K562 (cell line): ENCODE data around the gene DHX57. TPM values are rescaled to one million over a fixed set of nuclear protein-coding genes. Genes with fewer than 3 reads are reported as not detected.
A peak's percentile ranks its signal among the peaks of the same experiment; 100 is the strongest.

Experiments used
- ATAC-seq: fragments of 200-7000 bp; cut with Tn5 transposase; 3 replicates; pipeline ENCODE4 v1.9.1; 2020; ENCODE audit warnings: moderate library complexity
- BruUV-seq: library from RNA; stranded (reverse); fragments of 400-500 nt; replicated peaks from 2 replicates; lab custom pipeline; 2021; lab: Mats Ljungman, UMichigan
- CTCF ChIA-PET: fragments of 300-600 bp; formaldehyde crosslinking; extraction: SDS; loops from one replicate; lab custom pipeline; 2021; ENCODE audit warnings: low intra/inter-chr PET ratio; lab: Yijun Ruan, JAX
- POLR2A ChIA-PET: fragments of 300-600, 350-650 bp; sonication (Branson Sonifier 250); formaldehyde crosslinking; extraction: SDS; loops from one replicate; lab custom pipeline; 2021; ENCODE audit warnings: antibody characterized with exemption, inconsistent platforms; lab: Yijun Ruan, JAX
- DNase-seq, 4 experiments: peaks; one replicate each; pipeline versions ENCODE4 v3.0.0 to v3.0.0-alpha.2; 2011 to 2018; ENCODE audit warnings: low spot score in 3 of 4, mixed read lengths in 3 of 4; ENCODE audit errors: extremely low read depth in 1 of 4
- FAIRE-seq: peaks from 2 replicates; lab custom pipeline; 2011; peaks lifted over from hg19 to GRCh38; lab: Jason Lieb, UNC
- H2AFZ ChIP-seq: 2 replicates; pipeline ENCODE4 v1.6.0; 2011; ENCODE audit warnings: low read depth, low read length, control low read depth, inconsistent platforms
- H3K27ac ChIP-seq: fragments of 200-600 bp; 3 replicates; pipeline ENCODE4 v1.8.0; 2011; ENCODE audit warnings: low read depth, mild to moderate bottlenecking, control low read depth, inconsistent platforms, low read length, moderate library complexity, mixed read lengths; ENCODE audit errors: extremely low read depth
- H3K27me3 ChIP-seq, 2 experiments: fragments of 300-600 bp in 1 of 2; 2 replicates in 1 of 2; 3 replicates in 1 of 2; pipeline versions ENCODE4 v1.6.0 to v1.8.0; 2011; ENCODE audit warnings: inconsistent platforms in 2 of 2, low read length in 2 of 2, mild to moderate bottlenecking in 1 of 2, mixed read lengths in 1 of 2, moderate library complexity in 1 of 2; ENCODE audit not compliant: control insufficient read depth in 2 of 2, insufficient read depth in 2 of 2
- H3K36me3 ChIP-seq: fragments of 300-600 bp; 3 replicates; pipeline ENCODE4 v1.8.0; 2011; ENCODE audit warnings: mild to moderate bottlenecking, low read length, inconsistent platforms; ENCODE audit not compliant: control insufficient read depth, insufficient read depth
- H3K4me1 ChIP-seq, 2 experiments: fragments of 200-600 bp in 1 of 2; replicated peaks in 1 of 2; 2 replicates in 1 of 2; 3 replicates in 1 of 2; pipeline versions ENCODE4 v1.5.1 to v1.8.0; 2011; ENCODE audit warnings: inconsistent platforms in 2 of 2, low read length in 2 of 2, mild to moderate bottlenecking in 1 of 2, mixed read lengths in 1 of 2, moderate library complexity in 1 of 2; ENCODE audit not compliant: control insufficient read depth in 2 of 2, insufficient read depth in 2 of 2
- H3K4me2 ChIP-seq: 2 replicates; pipeline ENCODE4 v1.6.1; 2011; ENCODE audit warnings: low read length, control low read depth, inconsistent platforms, mixed read lengths; ENCODE audit not compliant: insufficient read depth
- H3K4me3 ChIP-seq: fragments of 200-600 bp; sonication (generic), shearing (Covaris generic); 2 replicates; pipeline ENCODE4 v1.5.1; 2016; ENCODE audit warnings: control low read depth, inconsistent platforms
- H3K79me2 ChIP-seq: fragments of 200-600 bp; 3 replicates; pipeline ENCODE4 v1.8.0; 2011; ENCODE audit warnings: low read length, inconsistent platforms; ENCODE audit not compliant: control insufficient read depth, insufficient read depth
- H3K9ac ChIP-seq, 2 experiments: 2 replicates each; pipeline versions ENCODE4 v1.6.0 to v1.6.1; 2011; ENCODE audit warnings: low read depth in 2 of 2, low read length in 2 of 2, control low read depth in 1 of 2, inconsistent platforms in 1 of 2, mild to moderate bottlenecking in 1 of 2, mixed read lengths in 1 of 2; ENCODE audit not compliant: insufficient read depth in 1 of 2
- H3K9me1 ChIP-seq: one replicate; pipeline ENCODE4 v1.6.0; 2011; ENCODE audit warnings: inconsistent platforms, mild to moderate bottlenecking, low read length, moderate library complexity; ENCODE audit not compliant: control insufficient read depth, insufficient read depth
- H3K9me3 ChIP-seq: replicated peaks from 2 replicates; pipeline ENCODE4 v1.5.1; 2011; ENCODE audit warnings: low read depth, low read length, inconsistent platforms; ENCODE audit not compliant: control insufficient read depth, insufficient read depth
- H4K20me1 ChIP-seq: replicated peaks from 2 replicates; pipeline ENCODE4 v1.6.1; 2011; ENCODE audit warnings: low read length, inconsistent platforms, mixed read lengths; ENCODE audit not compliant: control insufficient read depth, insufficient read depth
- BRD9 ChIP-seq: fragments of 450-650 bp; IDR thresholded peaks from 2 replicates; pipeline ENCODE4 v1.6.1; 2018; ENCODE audit warnings: low read depth; ENCODE audit not compliant: partially characterized antibody
- CBX2 ChIP-seq: fragments of 200-600 bp; sonication (generic); IDR thresholded peaks from one replicate; pipeline ENCODE4 v1.6.1; 2012; ENCODE audit warnings: mild to moderate bottlenecking, low read length, inconsistent platforms; ENCODE audit not compliant: insufficient read depth, poor library complexity, severe bottlenecking
- ETS2 ChIP-seq: IDR thresholded peaks from 2 replicates; pipeline ENCODE4 v1.6.1; 2016; ENCODE audit warnings: borderline replicate concordance, missing genetic modification characterization, mild to moderate bottlenecking, moderate library complexity, missing compliant biosample characterization; ENCODE audit not compliant: poor library complexity, severe bottlenecking
- HDGF ChIP-seq: fragments of 450-650 bp; IDR thresholded peaks from 2 replicates; pipeline ENCODE4 v1.6.1; 2016
- KLF13 ChIP-seq: fragments of 450-650 bp; IDR thresholded peaks from 2 replicates; pipeline ENCODE4 v1.6.1; 2016; ENCODE audit warnings: missing genetic modification characterization, low read depth, mild to moderate bottlenecking, missing compliant biosample characterization, moderate library complexity, borderline replicate concordance
- NELFE ChIP-seq: IDR thresholded peaks from 2 replicates; pipeline ENCODE4 v1.6.1; 2011; ENCODE audit warnings: mild to moderate bottlenecking; ENCODE audit not compliant: insufficient read depth, insufficient read length
- NONO ChIP-seq, 2 experiments: fragments of 200-400 bp in 1 of 2; fragments of 450-650 bp in 1 of 2; formaldehyde crosslinking in 1 of 2; IDR thresholded peaks; 2 replicates each; pipeline ENCODE4 v1.6.1; 2017; ENCODE audit warnings: low read depth in 2 of 2, mild to moderate bottlenecking in 2 of 2, moderate library complexity in 2 of 2, low read length in 1 of 2
- POLR2AphosphoS5 ChIP-seq: IDR thresholded peaks from 2 replicates; pipeline ENCODE4 v1.6.1; 2011; ENCODE audit warnings: mild to moderate bottlenecking, low read depth, low read length, moderate library complexity; ENCODE audit not compliant: control insufficient read depth, insufficient read depth
- RBM25 ChIP-seq: fragments of 200-400 bp; formaldehyde crosslinking; IDR thresholded peaks from 2 replicates; pipeline ENCODE4 v1.6.1; 2018; ENCODE audit warnings: low read length, low read depth, moderate library complexity; ENCODE audit not compliant: severe bottlenecking
- SNAPC5 ChIP-seq: fragments of 250-450 bp; sonication (Bioruptor Pico); IDR thresholded peaks from 2 replicates; pipeline ENCODE4 v1.8.0; 2021; ENCODE audit warnings: moderate library complexity, mild to moderate bottlenecking, inconsistent platforms
- SNRNP70 ChIP-seq: fragments of 200-400 bp; formaldehyde crosslinking; optimal IDR thresholded peaks from 2 replicates; pipeline ENCODE3; 2017; ENCODE audit warnings: low read depth, low read length
- TCF7 ChIP-seq: sonication (generic); IDR thresholded peaks from 2 replicates; pipeline ENCODE4 v1.6.1; 2016; ENCODE audit warnings: antibody characterized with exemption, borderline replicate concordance
- TRIM25 ChIP-seq: fragments of 450-650 bp; IDR thresholded peaks from 2 replicates; pipeline ENCODE4 v1.7.0; 2016; ENCODE audit warnings: borderline replicate concordance
- TRIM28 ChIP-seq: fragments of 450-650 bp; IDR thresholded peaks from 2 replicates; pipeline ENCODE4 v1.6.1; 2017
- ZEB2 ChIP-seq: fragments of 450-650 bp; IDR thresholded peaks from 2 replicates; pipeline ENCODE4 v1.6.1; 2016
- ZNF511 ChIP-seq: sonication (generic); formaldehyde crosslinking; IDR thresholded peaks from 2 replicates; pipeline ENCODE4 v1.8.0; 2022; ENCODE audit warnings: mild to moderate bottlenecking, missing genetic modification reagents
- ZNF583 ChIP-seq: fragments of 250-450 bp; sonication (Bioruptor Pico); IDR thresholded peaks from 2 replicates; pipeline ENCODE4 v1.4.0; 2020
- WGBS: fragments of 100-300 bp; shearing (Covaris generic); methylation state at CpG from one replicate; pipeline ENCODE4 v1.1.6; 2016; ENCODE audit warnings: low coverage, mixed read lengths; ENCODE audit not compliant: insufficient coverage; ENCODE audit errors: missing lambda C conversion rate; 5-methylcytosine and 5-hydroxymethylcytosine counted together
- in situ Hi-C: fragments of 300-500 bp; cut with MboI; formaldehyde crosslinking; loops from 4 replicates; pipeline ENCODE4 v1.15.0; 2018; ENCODE audit warnings: inconsistent platforms, mixed read lengths
- intact Hi-C: fragments of 100-400 bp; cut with micrococcal nuclease; formaldehyde crosslinking; loops from 2 replicates; pipeline ENCODE4 v1.14.2; 2022
- polyA plus RNA-seq, 8 experiments: library from polyadenylated mRNA; depleted of rRNA in 4 of 8; stranded (reverse) in 5 of 8; unstranded in 3 of 8; fragments of >200 nt; fragmentation: Nextera tagmentation in 2 of 8; fragmentation: Illumina TruSeq in 1 of 8; extraction: Ambion mirVana in 2 of 8; extraction: Trizol in 1 of 8; gene quantifications; 2 replicates each; pipeline versions ENCODE4 v1.2.1 to v1.2.3, GENCODE V29; 2011 to 2014; ENCODE audit warnings: inconsistent platforms in 1 of 8, missing spikeins in 1 of 8
- total RNA-seq, 7 experiments: library from RNA; depleted of rRNA in 6 of 7; stranded (reverse); fragments of >200 nt in 6 of 7; fragmentation: Illumina TruSeq in 2 of 7; extraction: Trizol in 2 of 7; gene quantifications; 2 replicates each; pipeline versions ENCODE4 v1.2.1 to v1.2.3, GENCODE V29; 2011 to 2021; ENCODE audit warnings: low replicate concordance in 1 of 7

DHX57 gene
- total and polyA plus RNA-seq, 9 of the 15 experiments (the other 6 are each of a cell fraction or from before 2014, with no cell fraction given), result 7.4 to 23.6 (median 17.9) TPM

GRCh38 chr2:38754049-38754448 is 121.7 kb downstream of the DHX57 start (continued):
- no peak for TF ChIP-seq ETS2 (tag)
- TF ChIP-seq RBM25, result no peak
- no peak for TF ChIP-seq SNRNP70
- no peak for TF ChIP-seq POLR2AphosphoS5
- TF ChIP-seq ZNF583, result no peak
- no peak for TF ChIP-seq ZEB2
- TF ChIP-seq, all 486 proteins: peak for 0

- peak overlapping the region; percentile 98 for H3K4me2 ChIP-seq
- DNase-seq (peak in 3 of 4 experiments; percentile 20 to 68 (median 57)), FAIRE-seq (peak; percentile 11), ATAC-seq (peak; percentile 32)
- no peaks in the 10 kb centered on the region for H3K9me3 ChIP-seq
- in situ Hi-C loops (no loop called here), intact Hi-C loops (loop anchor here (1.0 to 5.0 kb wide), 4 partner anchors 26 to 370 kb away; partner anchors contain the start of genes GEMIN6 and SOS1)
- 5% methylated on average over 18 of the region's 18 CpGs for WGBS
- TSS peak; percentile 86 for BruUV-seq
- H3K4me3 ChIP-seq, result peak overlapping the region; percentile 82
- peak overlapping the region; percentile 99 for H3K27ac ChIP-seq
- POLR2A ChIA-PET, result interaction anchor here (0.6 to 3.7 kb wide), 103 partner anchors 10 to 987 kb away, joined by 3 to 107 read pairs (median 5); partner anchors contain the start of genes ATL2, DHX57, GALM and GEMIN6
- peaks cover 0 to 26% of the 10 kb centered on the region in 2 experiments; a peak in 3 of 5 replicates for H3K4me1 ChIP-seq
- H3K9me1 ChIP-seq, result no peaks in the 10 kb centered on the region
- peak overlapping the region; percentile 93 for H2AFZ ChIP-seq
- H3K27me3 ChIP-seq, result no peaks in the 10 kb centered on the region
- peaks cover 27% of the 10 kb centered on the region for H4K20me1 ChIP-seq
- CTCF ChIA-PET, result interaction anchor here (0.5 kb wide), 1 partner anchor 11 kb away, joined by 4 read pairs; no protein-coding TSS in a partner anchor
- H3K9ac ChIP-seq, result peak overlapping the region; percentile 85 to 99
- peaks cover 44% of the 10 kb centered on the region for H3K79me2 ChIP-seq
- H3K36me3 ChIP-seq, result peaks cover 35% of the 10 kb centered on the region
- TF ChIP-seq SNAPC5 (no peak), TCF7 (0 out of 2 replicates have a peak, but pooled peaks have one; percentile 10), CBX2 (no peak), KLF13 (tag) (peak; percentile 1; the same call in 1 of the 2 replicates), TRIM28 (no peak; the same call in 1 of the 2 replicates), HDGF (0 out of 2 replicates have a peak, but pooled peaks have one; percentile 64), NELFE (no peak), ZNF511 (no peak), BRD9 (peak; percentile 4), TRIM25 (no peak), NONO (IDR thresholded peaks at IDR 0.05; ENCODE audit: low read depth in 2 of 2, low read length in 1 of 2) (0 out of 4 replicates have a peak, but pooled peaks of 1 of the 2 experiments have one; percentile 6)
These were observed 123.9 kb downstream of the DHX57 start for GRCh38 chr2:38751596-38752410.
